AG08396 (cell line): Measurements from ENCODE around the gene FOXP4.

Experiments used
- DNase-seq: peaks from one replicate; pipeline ENCODE4 v3.0.0; 2012; ENCODE audit warnings: low spot score, mixed read lengths

The FOXP4 gene

GRCh38 chr6:41644297-41644879 is 98.2 kb downstream of the FOXP4 start:
- DNase-seq: no peak

GRCh38 chr6:41645007-41645618 is 98.9 kb downstream of the FOXP4 start:
- no peak for DNase-seq

DNA sequence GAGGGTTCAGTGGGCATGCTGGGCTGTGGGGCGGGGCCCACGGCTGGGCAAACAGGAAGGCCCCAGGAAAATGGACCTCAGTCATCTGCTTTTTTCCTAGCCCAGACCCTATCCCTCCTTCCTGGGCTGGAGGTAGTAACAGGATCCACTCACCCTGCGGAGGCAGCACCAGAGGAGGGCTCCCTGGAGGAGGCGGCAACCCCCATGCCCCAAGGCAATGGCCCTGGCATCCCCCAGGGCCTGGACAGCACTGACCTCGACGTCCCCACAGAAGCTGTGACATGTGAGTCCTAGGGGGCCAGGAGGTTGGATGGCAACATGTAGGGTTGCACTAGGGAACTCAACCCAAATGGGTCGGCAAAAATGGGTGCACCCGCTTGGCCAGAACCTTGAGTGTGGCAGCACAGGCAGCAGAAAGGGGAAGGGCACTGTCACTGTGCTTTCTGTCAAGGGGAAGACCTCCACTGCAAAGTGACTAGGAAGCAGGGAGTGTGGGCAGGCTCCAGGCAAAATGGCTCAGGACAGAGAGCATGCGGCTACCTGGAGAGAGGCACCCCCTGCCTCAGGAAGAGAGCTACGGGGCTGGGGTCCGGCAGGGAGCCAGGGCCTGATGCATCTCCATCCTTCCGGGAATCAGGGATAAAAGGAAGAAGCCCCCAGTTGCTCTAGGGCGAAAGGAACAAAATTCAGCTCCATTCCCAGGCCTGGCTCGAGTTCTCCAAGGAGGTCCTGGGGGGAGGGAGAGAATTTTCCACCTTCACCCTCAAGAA is 100.0 kb downstream of the FOXP4 start:
- DNase-seq: no peak

- no peak for DNase-seq
Measured at GRCh38 chr6:41647061-41647511, 100.9 kb downstream of the FOXP4 start.

- DNase-seq: no peak
Measured at GRCh38 chr6:41648070-41648585, 101.9 kb downstream of the FOXP4 start.

GRCh38 chr6:41648921-41649320 is 102.7 kb downstream of the FOXP4 start:
- no peak for DNase-seq

DNA sequence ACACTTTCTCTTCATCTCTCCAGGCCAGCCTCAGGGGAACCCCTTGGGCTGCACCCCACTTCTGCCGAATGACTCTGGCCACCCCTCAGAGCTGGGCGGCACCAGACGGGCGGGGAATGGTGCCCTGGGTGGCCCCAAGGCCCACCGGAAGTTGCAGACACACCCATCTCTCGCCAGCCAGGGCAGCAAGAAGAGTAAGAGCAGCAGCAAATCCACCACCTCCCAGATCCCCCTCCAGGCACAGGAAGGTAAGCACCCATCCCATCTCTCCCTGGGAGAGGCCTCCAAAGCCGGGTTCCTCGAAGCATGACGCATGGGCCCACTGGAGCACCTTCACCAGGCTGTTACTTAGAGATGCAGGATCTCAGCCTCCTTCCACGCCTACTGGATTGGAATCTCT is 103.4 kb downstream of the FOXP4 start:
- DNase-seq: no peak

DNA sequence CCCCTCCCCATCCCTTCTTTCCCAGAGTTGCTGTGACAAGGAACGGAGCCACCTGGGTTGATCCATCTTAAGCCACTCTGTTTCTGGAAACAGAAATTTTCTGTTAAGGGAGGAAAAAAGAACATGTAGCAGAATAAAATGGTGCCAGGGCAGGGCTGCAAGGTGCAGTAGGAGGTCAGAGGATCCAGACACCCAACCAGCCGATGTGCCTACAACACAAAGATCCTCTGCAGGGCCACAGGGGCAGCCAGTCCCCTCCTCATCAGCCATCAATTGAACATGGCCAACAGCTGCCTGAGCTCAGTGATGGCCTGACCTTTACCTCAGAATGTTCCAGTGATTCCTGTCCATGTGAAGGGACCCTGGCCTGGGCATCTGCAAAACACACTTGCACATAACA is 103.9 kb downstream of the FOXP4 start:
- no peak for DNase-seq

DNA sequence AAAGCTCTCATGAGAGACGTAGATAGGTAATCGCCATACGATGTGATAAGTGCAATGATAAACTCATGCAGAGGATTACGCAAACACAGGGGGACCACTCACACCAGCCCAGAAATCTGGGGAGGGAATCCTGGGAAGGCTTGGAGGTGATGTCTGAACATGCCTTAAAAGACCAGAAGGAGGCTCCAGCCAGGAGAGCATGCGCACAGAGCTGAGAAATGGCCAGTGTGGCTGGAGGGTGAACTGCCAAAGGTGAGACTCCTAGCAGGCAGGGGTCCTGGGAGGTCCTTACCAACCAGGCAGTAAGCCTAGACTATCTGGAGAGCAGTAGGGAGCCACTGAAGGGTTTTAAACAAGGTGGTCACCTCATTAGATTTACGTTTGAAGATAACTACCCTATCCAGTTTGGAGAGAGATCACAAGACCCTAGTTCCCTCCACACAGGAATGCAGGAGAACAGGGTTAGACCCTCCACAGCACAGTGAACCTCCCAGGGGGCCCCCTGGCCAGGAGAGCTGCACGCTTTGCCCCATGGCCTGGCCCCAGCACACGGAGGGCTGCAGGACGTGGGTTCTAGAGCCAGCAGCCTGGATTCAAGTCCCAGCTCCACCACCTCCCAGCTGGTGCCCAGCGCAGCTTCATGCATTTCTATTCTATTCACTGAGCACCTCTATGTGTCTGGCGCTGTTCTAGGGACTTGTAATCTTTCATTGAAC is 105.2 kb downstream of the FOXP4 start:
- DNase-seq: no peak
